Activated CD4-positive, alpha-beta T cell treated with anti-CD3 and anti-CD28 coated beads for 4 hours (primary cell): ENCODE data around the gene SMIM31.

Experiments
- DNase-seq, 2 donors: peaks; one replicate each; pipeline ENCODE4 v3.0.0-alpha.2; 2020

Gene SMIM31

DNA sequence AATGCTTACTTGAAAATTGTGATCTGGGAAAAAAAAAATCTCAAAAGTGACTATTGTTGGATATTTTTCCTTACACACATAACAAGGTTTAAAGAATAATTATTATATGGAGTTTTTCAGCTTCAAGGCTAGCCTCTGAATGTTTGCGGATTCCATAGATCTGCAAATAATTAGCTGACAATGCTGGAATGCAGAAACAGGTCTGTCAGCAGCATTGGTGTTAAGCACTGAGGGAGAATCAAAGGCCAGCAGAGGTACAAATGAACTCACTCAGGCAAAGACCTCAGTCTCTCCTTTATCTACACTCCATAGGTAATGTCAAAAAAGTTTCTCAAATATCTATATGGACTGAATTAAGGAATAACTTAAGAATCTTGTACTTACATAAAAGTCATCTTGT, 35.1 kb downstream of the SMIM31 start:
- no peak for DNase-seq

GRCh38 chr4:164790249-164790648, 36.3 kb downstream of the SMIM31 start:
- no peak for DNase-seq

DNA sequence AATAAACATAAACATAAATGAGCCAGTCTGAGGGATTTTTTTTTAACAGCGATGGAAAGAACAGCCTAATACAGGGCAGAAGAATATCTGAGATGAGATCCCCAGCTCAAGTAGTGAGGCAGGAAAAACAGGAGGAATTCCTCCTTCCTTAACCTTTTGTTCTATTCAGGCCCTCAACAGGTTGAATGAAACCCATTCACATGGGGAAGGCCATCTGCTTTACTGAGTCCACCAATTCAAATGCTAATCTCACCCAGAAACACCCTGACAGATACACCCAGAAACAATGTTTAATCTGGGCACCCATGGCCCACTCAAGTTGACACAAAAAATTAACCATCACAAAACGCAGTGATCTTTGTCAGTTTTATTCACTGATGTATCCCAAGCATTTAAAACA, 45.5 kb downstream of the SMIM31 start:
- DNase-seq, result no peak

GRCh38 chr4:164800786-164801185, 46.9 kb downstream of the SMIM31 start:
- DNase-seq, result no peak

DNA sequence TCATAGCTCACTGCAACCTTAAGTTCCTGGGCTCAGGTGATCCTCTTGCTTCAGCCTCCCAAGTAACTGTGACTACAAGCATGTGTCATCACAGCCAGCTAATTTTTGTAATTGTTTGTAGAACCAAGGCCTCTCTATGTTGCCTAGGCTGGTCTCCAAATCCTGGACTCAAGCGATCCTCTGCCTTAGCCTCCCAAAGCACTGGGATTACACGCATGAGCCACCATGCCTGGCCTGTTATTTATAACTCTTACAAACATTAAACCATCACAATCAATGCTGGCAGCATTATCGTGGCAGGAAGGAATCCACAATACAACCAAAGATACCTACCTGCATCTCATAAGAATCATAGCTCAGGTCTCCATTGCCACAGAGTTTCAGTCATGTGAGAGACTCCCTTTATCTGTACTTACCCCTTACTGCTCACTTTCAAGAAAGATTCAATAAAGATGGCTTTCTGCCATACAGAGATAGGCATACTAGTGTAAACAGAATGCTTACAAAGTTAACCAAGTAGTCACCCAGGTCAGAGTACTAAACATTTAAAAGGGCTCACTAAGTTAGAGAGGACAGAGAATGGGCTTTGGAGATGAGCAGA, 48.5 kb downstream of the SMIM31 start:
- DNase-seq, result no peak

GRCh38 chr4:164803702-164804101, 49.8 kb downstream of the SMIM31 start:
- no peak for DNase-seq

GRCh38 chr4:164807611-164808010, 53.7 kb downstream of the SMIM31 start:
- no peak for DNase-seq

DNA sequence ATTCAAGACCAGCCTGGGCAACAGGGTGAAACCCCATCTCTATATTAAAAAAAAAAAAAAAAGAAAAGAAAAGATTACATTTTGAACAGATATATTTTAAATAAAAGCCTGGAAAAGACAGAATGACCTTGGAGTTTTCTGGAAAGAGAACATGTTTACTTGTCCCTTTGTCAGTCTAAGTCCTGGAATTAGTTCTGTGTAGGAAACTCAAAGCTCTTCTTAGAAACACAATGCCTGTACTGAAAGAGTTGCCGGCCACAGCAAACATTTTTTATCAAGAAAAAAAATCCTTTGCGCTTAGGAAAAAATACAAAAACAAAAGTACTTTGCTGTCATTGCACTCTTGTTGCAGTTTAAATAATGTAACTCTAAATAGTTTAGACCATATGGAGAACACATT, 59.6 kb downstream of the SMIM31 start:
- no peak for DNase-seq

- DNase-seq, result no peak
These were observed 61.8 kb downstream of the SMIM31 start for GRCh38 chr4:164815711-164816110.

- DNase-seq, result no peak
These were observed 65.4 kb downstream of the SMIM31 start for GRCh38 chr4:164819366-164819765.

GRCh38 chr4:164821711-164822110, 67.8 kb downstream of the SMIM31 start:
- no peak for DNase-seq

DNA sequence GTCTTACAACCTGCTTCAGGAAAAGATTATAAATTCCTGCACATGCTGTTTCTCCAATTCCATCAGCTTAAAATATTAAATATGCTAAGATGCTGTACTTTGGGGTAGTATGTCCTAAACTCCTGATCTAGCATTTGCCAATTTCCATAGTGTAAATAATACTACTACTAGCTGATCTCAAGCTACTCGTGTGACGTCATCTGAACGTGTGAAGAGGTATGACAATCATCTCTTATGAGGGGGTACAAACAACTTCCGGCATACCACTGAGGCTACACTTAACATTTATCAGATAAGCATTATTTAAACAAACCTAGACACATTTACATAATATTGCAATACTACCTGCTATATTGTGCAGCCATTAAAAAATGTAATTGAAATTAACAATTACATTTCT, 70.7 kb downstream of the SMIM31 start:
- DNase-seq, result no peak

DNA sequence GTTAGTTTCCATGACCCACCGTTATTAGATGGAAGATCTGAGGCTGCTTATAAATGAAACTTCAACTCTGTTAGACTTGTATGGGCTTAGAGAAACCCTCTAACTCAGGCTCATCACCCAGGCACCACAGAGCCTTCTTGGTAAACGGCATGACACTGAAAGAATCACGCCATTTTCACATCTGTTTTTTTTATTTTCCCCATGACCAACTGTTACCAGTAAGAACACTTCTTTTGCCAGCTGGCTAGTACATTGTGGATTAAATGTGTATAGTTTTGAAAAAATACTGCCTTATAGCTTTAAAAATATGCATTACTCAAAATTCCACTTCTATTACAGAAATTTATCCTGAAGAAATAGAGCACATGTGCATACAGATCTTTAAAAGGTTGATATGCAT, 75.0 kb downstream of the SMIM31 start:
- no peak for DNase-seq

DNA sequence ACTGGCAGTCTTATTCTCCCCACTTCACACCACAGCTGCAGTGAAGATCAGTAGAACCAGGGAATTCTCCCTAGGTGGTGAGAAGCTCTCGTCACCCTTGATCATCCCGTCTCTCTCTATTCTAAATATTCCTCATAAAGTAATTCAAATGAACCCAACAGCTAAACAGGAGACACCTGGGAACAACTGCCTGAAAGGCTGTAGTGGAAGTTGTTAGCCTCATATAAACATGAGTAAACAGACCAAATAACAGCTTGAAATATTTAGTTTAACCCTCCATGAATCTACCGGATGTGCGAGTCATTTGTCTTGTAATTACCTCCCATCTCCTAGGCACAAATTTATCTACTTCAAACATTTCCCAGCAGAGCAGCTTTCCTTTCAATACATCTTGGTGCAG, 92.6 kb downstream of the SMIM31 start:
- DNase-seq, result no peak

DNA sequence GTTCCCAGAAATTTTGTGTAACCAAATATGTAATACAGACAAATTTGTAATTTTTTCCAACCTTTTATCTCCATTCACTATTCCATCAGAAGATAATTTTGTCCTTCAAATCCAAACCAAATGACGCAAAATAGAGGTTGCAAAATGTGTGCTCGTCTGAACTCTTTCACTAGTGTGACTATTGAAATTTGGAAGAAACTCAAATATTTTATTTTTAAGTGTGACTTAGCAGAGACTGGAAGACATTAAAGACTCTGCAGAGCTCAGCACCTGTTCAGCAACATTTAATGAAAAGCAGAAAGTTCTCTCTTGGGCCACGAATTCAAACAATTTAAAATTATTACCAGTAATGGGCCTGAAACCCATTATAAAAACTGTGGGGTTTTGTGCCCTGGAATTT, 93.1 kb downstream of the SMIM31 start:
- no peak for DNase-seq

DNA sequence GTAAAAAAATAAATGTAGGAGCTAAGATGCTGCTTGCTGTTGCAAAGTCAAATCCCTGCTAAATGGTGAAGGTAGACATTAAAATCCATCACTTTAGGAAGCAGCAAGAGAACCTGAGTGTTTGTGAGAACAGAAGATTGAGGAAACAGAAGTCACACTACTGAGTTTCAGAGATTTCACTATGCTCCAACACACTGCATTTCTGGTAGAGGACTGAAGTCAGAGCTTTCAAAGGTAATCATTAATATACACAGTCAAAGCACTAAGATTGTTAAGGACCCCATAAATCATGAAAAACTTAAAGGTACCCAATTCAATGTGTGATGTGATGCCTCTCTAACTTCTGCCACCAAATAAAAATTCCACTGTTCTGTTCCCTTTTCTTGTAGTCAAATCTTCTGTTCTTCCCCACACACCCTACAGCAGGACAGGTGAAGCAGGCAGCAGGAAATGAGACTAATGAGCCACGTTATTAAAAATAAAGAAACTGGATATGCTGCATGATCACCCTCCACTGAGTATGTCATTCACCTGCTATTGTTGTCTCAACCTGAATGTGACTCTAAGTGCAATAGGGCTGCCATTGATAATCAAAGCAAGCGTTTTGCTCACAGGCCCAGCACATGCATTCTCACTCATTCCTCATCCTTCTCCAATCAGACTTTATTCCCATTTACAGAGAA, 94.2 kb downstream of the SMIM31 start:
- DNase-seq, result no peak
